NCI-H2171 treated with DMSO at 0.1 percent for 48 hours (cell line): ENCODE data around the gene CACNB2.

Source experiments
- DNase-seq: peaks from one replicate; lab custom pipeline; 2025; lab: John Stamatoyannopoulos, UW

The CACNB2 gene

GRCh38 chr10:18293536-18294510 is 153.6 kb downstream of the CACNB2 start:
- no peak for DNase-seq

GRCh38 chr10:18294633-18295032 is 154.4 kb downstream of the CACNB2 start:
- DNase-seq: no peak

GRCh38 chr10:18297659-18298058 is 157.4 kb downstream of the CACNB2 start:
- no peak for DNase-seq

- no peak for DNase-seq
These were observed 158.0 kb downstream of the CACNB2 start for GRCh38 chr10:18298256-18298655.

GRCh38 chr10:18303851-18304801 is 163.9 kb downstream of the CACNB2 start:
- DNase-seq: peak; percentile 16

- no peak for DNase-seq
These were observed 165.8 kb downstream of the CACNB2 start for GRCh38 chr10:18306031-18306430.

- DNase-seq: no peak
These were observed 168.4 kb downstream of the CACNB2 start for GRCh38 chr10:18308600-18308999.

GRCh38 chr10:18310761-18311160 is 170.5 kb downstream of the CACNB2 start:
- DNase-seq: no peak

GRCh38 chr10:18312374-18313139 is 172.3 kb downstream of the CACNB2 start:
- DNase-seq: peak; percentile 43

GRCh38 chr10:18313140-18313530 is 172.9 kb downstream of the CACNB2 start:
- DNase-seq: no peak

GRCh38 chr10:18313626-18314025 is 173.4 kb downstream of the CACNB2 start:
- no peak for DNase-seq

GRCh38 chr10:18319628-18320027 is 179.4 kb downstream of the CACNB2 start:
- no peak for DNase-seq

GRCh38 chr10:18321371-18321770 is 181.1 kb downstream of the CACNB2 start:
- no peak for DNase-seq

- DNase-seq: no peak
These were observed 183.7 kb downstream of the CACNB2 start for GRCh38 chr10:18323916-18324315.

GRCh38 chr10:18325410-18325809 is 185.2 kb downstream of the CACNB2 start:
- DNase-seq: no peak

- no peak for DNase-seq
These were observed 185.8 kb downstream of the CACNB2 start for GRCh38 chr10:18325889-18326531.

GRCh38 chr10:18328941-18329340 is 188.7 kb downstream of the CACNB2 start:
- DNase-seq: no peak

GRCh38 chr10:18332048-18332447 is 191.8 kb downstream of the CACNB2 start:
- DNase-seq: no peak

GRCh38 chr10:18332484-18332883 is 192.3 kb downstream of the CACNB2 start:
- DNase-seq: no peak

GRCh38 chr10:18333621-18334020 is 193.4 kb downstream of the CACNB2 start:
- DNase-seq: no peak
